Vagina (tissue), 2 donors: ENCODE measurements around the gene CIB2. TPM values are rescaled to one million over a fixed set of nuclear protein-coding genes. Genes with fewer than 3 reads are reported as not detected.
A peak's percentile ranks its signal among the peaks of the same experiment; 100 is the strongest.

Experiments used
- DNase-seq, 2 donors: peaks; one replicate each; pipeline ENCODE4 v3.0.0-alpha.2; 2017; ENCODE audit errors: extremely low spot score in 2 of 2
- H3K27ac ChIP-seq: fragments of 200-600 bp; sonication (generic); one replicate; pipeline ENCODE4 v1.5.1; 2019
- H3K27me3 ChIP-seq: fragments of 200-600 bp; sonication (generic); one replicate; pipeline ENCODE4 v1.5.1; 2019
- H3K36me3 ChIP-seq, 2 donors: fragments of 200-600 bp; sonication (generic); one replicate each; pipeline ENCODE4 v1.5.1; 2017 to 2019
- H3K4me1 ChIP-seq: fragments of 200-600 bp; sonication (generic); one replicate; pipeline ENCODE4 v1.5.1; 2019
- H3K4me3 ChIP-seq, 2 donors: fragments of 200-600 bp; sonication (generic); 1 replicate in 1 of 2; 2 replicates in 1 of 2; pipeline ENCODE4 v1.5.1; 2016 to 2019
- H3K9me3 ChIP-seq: fragments of 200-600 bp; sonication (generic); one replicate; pipeline ENCODE4 v1.5.1; 2019
- POLR2A ChIP-seq, 2 donors: fragments of 450-650 bp; IDR thresholded peaks; one replicate each; pipeline ENCODE4 v1.6.1; 2017; ENCODE audit warnings: antibody characterized with exemption in 2 of 2, mild to moderate bottlenecking in 2 of 2, moderate library complexity in 2 of 2
- POLR2AphosphoS5 ChIP-seq, 2 donors: sonication (generic); formaldehyde crosslinking; IDR thresholded peaks; one replicate each; pipeline ENCODE4 v1.9.0; 2017; ENCODE audit warnings: antibody characterized with exemption in 2 of 2, mild to moderate bottlenecking in 2 of 2, low read depth in 1 of 2; ENCODE audit not compliant: insufficient read depth in 1 of 2
- intact Hi-C: fragments of 100-400 bp; cut with DNase I; formaldehyde crosslinking; loops from one replicate; pipeline ENCODE4 v1.15.1; 2023
- total RNA-seq: library from RNA; depleted of rRNA; stranded (reverse); fragments of >200 nt; gene quantifications from one replicate; pipeline ENCODE4 v1.2.3, GENCODE V29; 2016
- TF ChIP-seq, protein P1 (sequence below), 3 experiments: fragments of 450-650 bp in 2 of 3; fragments of 200-600 bp in 1 of 3; sonication (generic) in 1 of 3; IDR thresholded peaks; one replicate each; pipeline ENCODE4 v1.5.1; 2017 to 2019; ENCODE audit warnings: antibody characterized with exemption in 3 of 3, mild to moderate bottlenecking in 2 of 3, moderate library complexity in 2 of 3

The CIB2 gene
- total RNA-seq, 1 donor from 2014 or later, result 13.0 TPM

DNA sequence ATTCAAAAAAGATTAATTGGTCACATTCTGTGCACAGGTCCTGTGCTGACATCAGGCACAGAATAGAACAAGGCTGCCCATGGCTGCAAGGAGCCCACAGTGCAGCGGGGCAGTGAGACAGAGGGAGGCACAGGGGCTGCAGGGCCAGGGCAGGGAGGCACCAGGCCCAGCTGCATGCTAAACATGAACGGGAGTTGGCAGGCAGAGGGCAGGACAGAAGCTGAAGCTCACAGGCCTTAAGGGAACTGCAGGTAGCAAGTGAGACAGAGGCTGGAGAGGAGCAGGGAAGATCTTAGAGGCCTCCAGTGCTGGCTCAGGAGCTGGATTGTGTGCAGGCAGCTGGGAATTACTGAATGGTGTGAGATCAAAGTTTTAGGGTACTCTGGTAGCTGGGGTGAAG lies 44.1 kb upstream of the CIB2 start:
- peaks cover 0 to 20% of the 10 kb centered on the region in 2 donors for H3K36me3 ChIP-seq
- intact Hi-C loops, result no loop called here
- no peak overlapping the region for H3K27ac ChIP-seq
- no peak for DNase-seq
- H3K9me3 ChIP-seq, result no peaks in the 10 kb centered on the region
- H3K4me3 ChIP-seq, result no peak overlapping the region
- no peaks in the 10 kb centered on the region for H3K27me3 ChIP-seq
- TF ChIP-seq, protein P1, sequence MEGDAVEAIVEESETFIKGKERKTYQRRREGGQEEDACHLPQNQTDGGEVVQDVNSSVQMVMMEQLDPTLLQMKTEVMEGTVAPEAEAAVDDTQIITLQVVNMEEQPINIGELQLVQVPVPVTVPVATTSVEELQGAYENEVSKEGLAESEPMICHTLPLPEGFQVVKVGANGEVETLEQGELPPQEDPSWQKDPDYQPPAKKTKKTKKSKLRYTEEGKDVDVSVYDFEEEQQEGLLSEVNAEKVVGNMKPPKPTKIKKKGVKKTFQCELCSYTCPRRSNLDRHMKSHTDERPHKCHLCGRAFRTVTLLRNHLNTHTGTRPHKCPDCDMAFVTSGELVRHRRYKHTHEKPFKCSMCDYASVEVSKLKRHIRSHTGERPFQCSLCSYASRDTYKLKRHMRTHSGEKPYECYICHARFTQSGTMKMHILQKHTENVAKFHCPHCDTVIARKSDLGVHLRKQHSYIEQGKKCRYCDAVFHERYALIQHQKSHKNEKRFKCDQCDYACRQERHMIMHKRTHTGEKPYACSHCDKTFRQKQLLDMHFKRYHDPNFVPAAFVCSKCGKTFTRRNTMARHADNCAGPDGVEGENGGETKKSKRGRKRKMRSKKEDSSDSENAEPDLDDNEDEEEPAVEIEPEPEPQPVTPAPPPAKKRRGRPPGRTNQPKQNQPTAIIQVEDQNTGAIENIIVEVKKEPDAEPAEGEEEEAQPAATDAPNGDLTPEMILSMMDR (IDR thresholded peaks at IDR 0.05), result no peak
- TF ChIP-seq POLR2AphosphoS5 (IDR thresholded peaks at IDR 0.05; ENCODE audit: insufficient read depth in 1 of 2, low read depth in 1 of 2) (no peak), POLR2A (IDR thresholded peaks at IDR 0.05) (no peak)
- no peaks in the 10 kb centered on the region for H3K4me1 ChIP-seq

DNA sequence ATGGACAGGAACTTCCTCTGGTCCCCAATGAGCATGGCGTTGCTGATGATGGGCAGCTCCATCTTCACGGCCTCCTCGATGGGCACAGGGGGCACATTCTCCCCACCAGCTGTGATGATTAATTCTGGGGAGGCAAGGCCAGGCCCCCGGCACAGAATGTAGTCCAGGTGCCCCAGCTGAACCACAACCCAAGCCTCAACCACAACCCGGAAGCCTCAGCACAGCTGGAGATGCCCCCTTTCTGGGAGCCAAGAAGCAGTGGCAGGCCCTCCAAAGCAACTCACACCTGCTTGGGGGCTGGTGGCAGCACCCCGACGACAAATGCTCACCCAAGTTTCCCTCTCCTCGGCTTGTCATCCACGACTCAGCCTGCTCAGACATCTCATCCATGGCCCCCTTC lies 43.2 kb upstream of the CIB2 start:
- no peaks in the 10 kb centered on the region for H3K9me3 ChIP-seq
- peaks cover 0 to 29% of the 10 kb centered on the region in 2 donors for H3K36me3 ChIP-seq
- TF ChIP-seq, protein P1 (IDR thresholded peaks at IDR 0.05), result no peak
- no peak for TF ChIP-seq POLR2A (IDR thresholded peaks at IDR 0.05)
- TF ChIP-seq POLR2AphosphoS5 (IDR thresholded peaks at IDR 0.05; ENCODE audit: insufficient read depth in 1 of 2, low read depth in 1 of 2), result no peak
- intact Hi-C loops, result no loop called here
- no peaks in the 10 kb centered on the region for H3K4me1 ChIP-seq
- DNase-seq, result no peak
- H3K27ac ChIP-seq, result no peak overlapping the region
- H3K4me3 ChIP-seq, result no peak overlapping the region
- H3K27me3 ChIP-seq, result no peaks in the 10 kb centered on the region

DNA sequence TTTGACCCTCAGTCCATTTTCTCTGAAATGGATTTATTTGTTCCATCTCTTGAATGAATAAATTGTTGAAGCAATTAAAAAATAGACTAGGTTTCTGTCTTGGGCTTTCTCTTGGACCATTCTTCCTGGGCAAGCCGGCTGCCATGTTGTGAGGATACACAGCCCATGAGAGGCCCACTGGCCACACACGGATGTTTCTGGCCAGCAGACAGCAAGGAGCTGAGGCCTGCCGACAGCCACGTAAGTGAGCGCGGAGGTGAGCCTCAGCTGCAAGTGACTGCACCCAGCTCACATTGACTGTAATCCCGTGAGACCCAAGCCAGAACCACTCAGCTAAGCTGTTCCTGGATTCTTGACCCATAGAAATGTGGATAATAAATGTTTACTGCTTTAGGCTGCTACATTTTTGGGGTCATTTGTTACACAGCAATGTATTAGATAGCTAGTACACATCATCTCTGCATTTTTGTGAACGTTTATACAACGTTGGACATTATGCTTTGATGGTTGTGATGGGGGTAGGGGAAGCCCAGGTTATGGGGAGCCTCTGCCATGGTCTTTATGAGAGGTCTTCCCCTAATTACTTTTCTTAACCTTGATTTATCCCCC lies 40.7 kb upstream of the CIB2 start:
- no peak overlapping the region for H3K27ac ChIP-seq
- H3K9me3 ChIP-seq, result no peaks in the 10 kb centered on the region
- no peaks in the 10 kb centered on the region for H3K4me1 ChIP-seq
- TF ChIP-seq POLR2A (IDR thresholded peaks at IDR 0.05) (no peak), POLR2AphosphoS5 (IDR thresholded peaks at IDR 0.05; ENCODE audit: insufficient read depth in 1 of 2, low read depth in 1 of 2) (no peak)
- TF ChIP-seq, protein P1 (IDR thresholded peaks at IDR 0.05), result no peak
- H3K27me3 ChIP-seq, result no peaks in the 10 kb centered on the region
- H3K36me3 ChIP-seq, result peaks cover 0 to 52% of the 10 kb centered on the region in 2 donors
- intact Hi-C loops, result no loop called here
- no peak overlapping the region for H3K4me3 ChIP-seq
- DNase-seq, result no peak

DNA sequence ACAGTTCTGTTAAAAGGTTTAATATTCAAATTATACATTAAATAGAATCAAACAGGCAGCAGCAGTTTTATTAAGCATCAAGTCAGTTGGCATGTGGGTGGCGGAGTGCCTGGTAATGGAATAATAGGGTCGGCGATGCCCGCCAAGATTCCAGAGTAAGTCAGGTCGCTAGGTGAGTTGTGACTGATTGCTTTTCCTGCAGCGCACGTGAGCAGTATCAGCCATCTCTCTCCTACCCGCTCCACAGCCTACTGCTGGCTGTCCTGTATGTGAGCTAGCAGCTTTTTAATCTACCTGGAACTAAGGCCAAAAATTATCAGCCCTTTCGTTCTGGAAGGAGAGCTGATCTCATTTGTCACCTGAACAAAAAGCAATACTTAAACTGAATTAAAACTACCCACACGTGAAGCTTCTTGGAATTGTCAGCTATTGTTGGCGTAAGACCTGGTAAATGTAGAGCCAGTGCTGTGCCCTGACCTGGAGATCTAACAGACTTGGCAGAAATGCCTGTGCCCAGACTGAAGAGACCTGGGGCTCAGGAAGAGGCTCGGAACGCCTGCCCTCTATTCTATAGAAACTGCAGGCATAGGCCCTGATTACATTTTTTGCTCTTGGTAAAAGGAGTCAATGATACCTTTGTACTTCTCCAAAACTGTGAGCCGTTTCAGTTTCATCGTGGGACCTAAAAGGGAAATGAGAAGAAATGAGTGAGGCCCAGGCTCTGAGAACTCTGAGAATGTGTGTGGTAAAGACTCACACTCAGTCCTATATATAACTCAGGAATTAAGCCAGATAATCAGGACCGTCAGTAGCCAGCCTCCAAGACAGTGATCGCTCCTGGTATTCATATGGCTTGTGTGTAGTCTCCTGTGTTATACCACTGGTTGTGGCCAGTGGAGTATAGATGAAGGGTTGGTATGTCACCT lies 39.9 kb upstream of the CIB2 start:
- intact Hi-C loops, result no loop called here
- H3K4me3 ChIP-seq, result no peak overlapping the region
- no peaks in the 10 kb centered on the region for H3K9me3 ChIP-seq
- peak in 1 of 2 donors; percentile 37 for DNase-seq
- H3K27ac ChIP-seq, result no peak overlapping the region
- H3K27me3 ChIP-seq, result no peaks in the 10 kb centered on the region
- TF ChIP-seq POLR2A (IDR thresholded peaks at IDR 0.05) (no peak), POLR2AphosphoS5 (IDR thresholded peaks at IDR 0.05; ENCODE audit: insufficient read depth in 1 of 2, low read depth in 1 of 2) (no peak)
- TF ChIP-seq, protein P1 (IDR thresholded peaks at IDR 0.05), result no peak
- H3K36me3 ChIP-seq, result peaks cover 0 to 60% of the 10 kb centered on the region in 2 donors
- H3K4me1 ChIP-seq, result no peaks in the 10 kb centered on the region
